ENCODE data around the gene RIIAD1. TPM values are rescaled to one million over a fixed set of nuclear protein-coding genes. Genes with fewer than 3 reads are reported as not detected.

Gene RIIAD1
- total RNA-seq, 1 experiment from 2014 or later, result 0.12 TPM

- TF ChIP-seq FOSL1 (IDR thresholded peaks at IDR 0.05; ENCODE audit: low read depth) (no peak), YY1 (IDR thresholded peaks at IDR 0.05; ENCODE audit: extremely low read depth, insufficient replicate concordance, low read depth, low read length) (no peak), TCF7L2 (IDR thresholded peaks at IDR 0.05; ENCODE audit: borderline replicate concordance, extremely low read depth, insufficient read depth, insufficient read length) (no peak)
Measured at GRCh38 chr1:151707541-151708065, 13.7 kb upstream of the RIIAD1 start (continued).

GRCh38 chr1:151708891-151709290 lies 12.4 kb upstream of the RIIAD1 start:
- Histone ChIP-seq H3K79me2 (ENCODE audit: insufficient read depth, low read length) (no peaks in the 10 kb centered on the region), H3K9ac (ENCODE audit: low read length) (no peak overlapping the region), H3K4me1 (ENCODE audit: control insufficient read depth in 1 of 2, insufficient read depth in 2 of 2, low read length in 2 of 2) (no peaks in the 10 kb centered on the region; a peak in 1 of 4 replicates), H3K9me3 (ENCODE audit: control insufficient read depth in 1 of 2, insufficient read depth in 1 of 2, low read depth in 1 of 2, low read length in 2 of 2) (no peaks in the 10 kb centered on the region), H3K27ac (ENCODE audit: low read depth, low read length) (no peak overlapping the region), H3K4me2 (ENCODE audit: low read length) (no peak overlapping the region), H3K4me3 (replicated peaks in 1 of 2; ENCODE audit: low read depth in 1 of 2, low read length in 2 of 2) (no peak overlapping the region), H2AFZ (ENCODE audit: low read depth, low read length, poor library complexity, severe bottlenecking) (no peak overlapping the region), H3K36me3 (ENCODE audit: control insufficient read depth in 1 of 2, insufficient read depth in 2 of 2, low read length in 2 of 2) (no peaks in the 10 kb centered on the region), H4K20me1 (ENCODE audit: insufficient read depth) (no peaks in the 10 kb centered on the region), H3K27me3 (ENCODE audit: insufficient read depth, low read length) (no peaks in the 10 kb centered on the region), H3K9me2 (ENCODE audit: insufficient read depth) (no peaks in the 10 kb centered on the region)
- POLR2A ChIA-PET, result no interaction called here
- no TSS peak for BruUV-seq (replicated peaks)
- intact Hi-C loops (cut with micrococcal nuclease), result no loop called here
- no peak for DNase-seq (ENCODE audit: low read depth, low spot score)
- RAD21 ChIA-PET (ENCODE audit: low non-redundant PET in 1 of 2, low total read pairs in 2 of 2, uncharacterized antibody in 2 of 2, unreplicated experiment in 2 of 2), result no interaction called here
- no peak for TF ChIP-seq EZH2phosphoT487 (IDR thresholded peaks at IDR 0.05; ENCODE audit: borderline replicate concordance)
- CTCF ChIA-PET, result no interaction called here
- ATAC-seq, result no peak

GRCh38 chr1:151710187-151710840 lies 11.0 kb upstream of the RIIAD1 start:
- ChIA-PET RAD21 (ENCODE audit: low non-redundant PET in 1 of 2, low total read pairs in 2 of 2, uncharacterized antibody in 2 of 2, unreplicated experiment in 2 of 2) (no interaction called here), CTCF (no interaction called here), POLR2A (no interaction called here)
- no peak for TF ChIP-seq SIN3A (IDR thresholded peaks at IDR 0.05; ENCODE audit: low read depth)
- peak; percentile 52 for TF ChIP-seq EGR1 (IDR thresholded peaks at IDR 0.05; ENCODE audit: low read depth)
- no peak for ATAC-seq
- Histone ChIP-seq H3K4me2 (ENCODE audit: low read length) (no peak overlapping the region), H3K4me3 (replicated peaks in 1 of 2; ENCODE audit: low read depth in 1 of 2, low read length in 2 of 2) (no peak overlapping the region), H3K9me2 (ENCODE audit: insufficient read depth) (no peaks in the 10 kb centered on the region), H3K27me3 (ENCODE audit: insufficient read depth, low read length) (no peaks in the 10 kb centered on the region), H4K20me1 (ENCODE audit: insufficient read depth) (no peaks in the 10 kb centered on the region), H2AFZ (ENCODE audit: low read depth, low read length, poor library complexity, severe bottlenecking) (no peak overlapping the region), H3K79me2 (ENCODE audit: insufficient read depth, low read length) (no peaks in the 10 kb centered on the region), H3K36me3 (ENCODE audit: control insufficient read depth in 1 of 2, insufficient read depth in 2 of 2, low read length in 2 of 2) (no peaks in the 10 kb centered on the region), H3K27ac (ENCODE audit: low read depth, low read length) (no peak overlapping the region), H3K9me3 (ENCODE audit: control insufficient read depth in 1 of 2, insufficient read depth in 1 of 2, low read depth in 1 of 2, low read length in 2 of 2) (no peaks in the 10 kb centered on the region), H3K4me1 (ENCODE audit: control insufficient read depth in 1 of 2, insufficient read depth in 2 of 2, low read length in 2 of 2) (no peaks in the 10 kb centered on the region; a peak in 1 of 4 replicates), H3K9ac (ENCODE audit: low read length) (no peak overlapping the region)
- BruUV-seq (replicated peaks), result no TSS peak
- no peak for DNase-seq (ENCODE audit: low read depth, low spot score)
- intact Hi-C loops (cut with micrococcal nuclease), result no loop called here
